Astrocyte of the hippocampus (primary cell): ENCODE measurements around the gene C9orf57.
"Not testable (repeated sequence)": the region's sequence is repeated elsewhere in the genome, so short reads cannot be mapped to it uniquely, and the experiment has no call there.

ENCODE experiments used
- DNase-seq: peaks from one replicate; pipeline ENCODE4 v3.0.0; 2011; ENCODE audit warnings: low read depth, low spot score

Gene C9orf57

GRCh38 chr9:72023596-72023995 is 36.8 kb downstream of the C9orf57 start:
- no peak for DNase-seq

GRCh38 chr9:72022841-72023240 is 37.6 kb downstream of the C9orf57 start:
- DNase-seq: peak; percentile 69

GRCh38 chr9:72013292-72013760 is 47.1 kb downstream of the C9orf57 start:
- no peak for DNase-seq

GRCh38 chr9:72012646-72013045 is 47.8 kb downstream of the C9orf57 start:
- DNase-seq: no peak

DNA sequence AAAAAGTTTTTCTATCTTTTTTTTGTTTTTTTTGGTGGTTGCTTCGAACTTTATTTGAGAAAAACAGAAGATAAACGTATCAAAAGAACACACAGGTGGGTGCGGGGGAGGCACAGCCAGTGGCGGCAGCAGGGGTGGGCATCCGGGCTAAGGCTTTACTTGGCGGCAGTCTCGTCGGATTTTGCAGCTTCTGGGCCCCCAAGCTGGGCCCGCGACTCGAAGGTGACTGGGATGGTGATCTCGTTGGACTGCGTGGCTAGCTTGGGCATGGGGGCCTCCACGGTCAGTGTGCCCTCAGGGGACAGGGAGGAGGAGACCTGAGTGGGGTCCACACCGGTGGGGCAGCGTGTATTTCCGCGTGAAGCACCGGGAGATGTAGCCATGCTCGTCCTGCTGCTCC is 52.7 kb downstream of the C9orf57 start:
- not testable (repeated sequence) for DNase-seq

- peak; percentile 42 for DNase-seq
Measured at GRCh38 chr9:72006501-72006900, 53.9 kb downstream of the C9orf57 start.

DNA sequence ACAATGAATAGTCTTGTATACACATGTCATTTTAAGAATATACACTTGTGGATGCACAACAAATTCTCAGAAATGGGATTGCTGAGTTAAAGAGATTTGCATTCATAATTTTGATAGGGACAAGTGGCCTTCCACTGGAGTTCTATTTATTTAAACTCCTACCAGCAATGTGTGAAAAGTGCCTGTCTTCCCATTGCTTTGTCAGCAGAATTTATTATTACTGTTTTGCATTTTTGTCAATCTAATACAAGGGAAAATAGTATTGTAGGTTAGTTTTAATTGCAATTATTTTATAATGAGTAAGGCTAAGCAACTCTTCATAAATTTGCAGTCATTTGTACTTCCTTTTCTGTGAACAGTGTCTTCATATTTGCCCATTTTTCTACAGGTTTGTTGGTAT is 55.0 kb downstream of the C9orf57 start:
- DNase-seq: no peak
